ENCODE data around the gene TRAF4.

TRAF4 gene, protein sequence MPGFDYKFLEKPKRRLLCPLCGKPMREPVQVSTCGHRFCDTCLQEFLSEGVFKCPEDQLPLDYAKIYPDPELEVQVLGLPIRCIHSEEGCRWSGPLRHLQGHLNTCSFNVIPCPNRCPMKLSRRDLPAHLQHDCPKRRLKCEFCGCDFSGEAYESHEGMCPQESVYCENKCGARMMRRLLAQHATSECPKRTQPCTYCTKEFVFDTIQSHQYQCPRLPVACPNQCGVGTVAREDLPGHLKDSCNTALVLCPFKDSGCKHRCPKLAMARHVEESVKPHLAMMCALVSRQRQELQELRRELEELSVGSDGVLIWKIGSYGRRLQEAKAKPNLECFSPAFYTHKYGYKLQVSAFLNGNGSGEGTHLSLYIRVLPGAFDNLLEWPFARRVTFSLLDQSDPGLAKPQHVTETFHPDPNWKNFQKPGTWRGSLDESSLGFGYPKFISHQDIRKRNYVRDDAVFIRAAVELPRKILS

DNA sequence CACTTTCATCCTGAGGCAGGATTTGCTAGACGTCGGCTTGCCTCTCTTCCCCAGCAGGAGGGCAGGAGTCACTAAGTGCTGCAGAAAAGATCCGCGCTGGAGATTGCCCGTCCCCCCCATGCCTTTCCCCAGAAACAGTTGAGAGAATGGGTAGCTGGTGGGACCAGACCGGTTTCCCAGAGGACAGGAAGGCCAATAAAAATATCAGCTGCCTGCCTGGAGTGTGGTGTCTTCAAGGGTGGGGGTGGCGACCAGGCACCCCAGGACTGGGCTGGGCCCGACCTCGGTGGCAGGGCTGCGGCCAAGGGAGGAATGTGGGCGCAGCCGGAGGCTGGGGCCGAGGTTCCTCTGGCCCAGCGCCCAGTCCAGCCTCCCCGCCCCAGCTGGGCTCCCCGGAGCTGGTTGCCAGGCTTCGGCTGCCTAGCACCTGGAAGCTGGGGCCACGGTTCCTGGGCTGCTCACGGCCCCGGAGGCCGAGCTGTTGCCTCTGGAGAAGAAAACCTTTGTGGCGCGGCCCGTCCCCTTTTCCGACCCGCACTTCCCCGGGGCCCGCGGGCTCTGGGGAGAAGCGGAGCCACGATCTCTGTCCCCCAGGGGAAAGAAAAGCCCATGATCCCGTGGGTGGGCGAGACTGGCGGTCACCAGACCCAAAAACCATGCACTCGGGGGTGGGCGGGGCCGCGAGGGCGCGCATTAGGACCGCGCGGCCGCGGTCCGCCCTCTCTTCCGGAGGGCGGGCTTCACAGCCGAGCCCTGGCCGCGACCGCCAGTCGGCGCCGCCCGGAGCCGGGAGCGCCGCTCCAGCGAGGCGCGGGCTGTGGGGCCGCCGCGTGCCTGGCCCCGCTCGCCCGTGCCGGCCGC lies at the start of gene TRAF4:
Gene TRAF4 (plus strand): TSS at position 769 of the 861 bp plus-strand sequence. CDS start 102 bp downstream, outside the sequence.
- DNase-seq: peak in 12 of 14 donors; percentile 48 to 86 (median 70)

DNA sequence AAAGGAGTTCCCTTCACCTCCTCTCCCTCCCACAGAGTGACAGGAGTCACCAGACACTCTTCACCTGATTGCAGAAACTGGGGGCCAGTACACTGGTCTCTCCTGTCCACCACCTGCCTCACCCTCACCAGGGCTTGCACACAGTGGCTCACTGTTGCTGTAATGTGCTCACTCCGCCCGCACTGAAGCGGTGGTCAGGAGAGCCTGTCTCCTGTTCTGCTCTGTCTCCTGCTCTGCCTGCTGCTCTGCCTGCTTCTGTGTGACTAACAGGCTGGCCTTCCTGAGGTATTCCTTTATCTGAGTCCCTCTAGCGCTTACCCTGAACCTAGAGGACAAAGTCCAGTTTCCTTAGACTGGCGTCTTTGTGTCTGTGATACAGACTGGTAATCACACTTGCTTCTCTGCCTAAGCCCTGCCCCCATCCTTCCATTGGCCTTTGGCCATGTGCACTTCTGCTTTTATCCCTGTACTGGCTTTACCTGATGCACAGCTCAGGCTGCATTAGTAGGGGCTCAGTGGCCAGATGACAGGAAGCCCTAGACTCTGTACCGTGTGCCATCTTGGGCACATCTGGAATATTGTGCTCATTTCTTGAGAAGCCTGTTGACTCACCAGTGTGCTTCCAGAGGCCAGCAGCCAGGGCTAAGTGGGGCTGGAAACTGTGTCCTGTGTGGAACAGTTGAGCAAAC lies 45.4 kb upstream of the TRAF4 start:
- no peak for DNase-seq

DNA sequence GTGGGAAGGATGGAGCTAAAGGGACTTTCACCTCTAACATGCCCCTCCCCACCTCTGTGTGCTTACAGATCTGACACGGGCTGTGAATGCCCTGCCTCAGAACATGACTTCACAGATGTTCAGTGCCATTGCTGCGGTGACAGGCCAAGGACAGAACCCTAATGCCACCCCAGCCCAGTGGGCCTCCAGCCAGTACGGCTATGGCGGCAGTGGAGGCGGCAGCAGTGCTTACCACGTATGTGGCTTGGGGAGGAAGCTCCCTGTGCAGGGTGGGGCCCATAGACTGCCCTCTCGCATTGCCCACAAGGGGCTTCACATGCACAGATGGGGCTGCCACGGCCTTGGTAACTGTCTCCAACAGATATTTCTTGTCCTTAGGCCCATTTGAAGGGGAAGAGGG lies 43.5 kb upstream of the TRAF4 start:
- DNase-seq: no peak

DNA sequence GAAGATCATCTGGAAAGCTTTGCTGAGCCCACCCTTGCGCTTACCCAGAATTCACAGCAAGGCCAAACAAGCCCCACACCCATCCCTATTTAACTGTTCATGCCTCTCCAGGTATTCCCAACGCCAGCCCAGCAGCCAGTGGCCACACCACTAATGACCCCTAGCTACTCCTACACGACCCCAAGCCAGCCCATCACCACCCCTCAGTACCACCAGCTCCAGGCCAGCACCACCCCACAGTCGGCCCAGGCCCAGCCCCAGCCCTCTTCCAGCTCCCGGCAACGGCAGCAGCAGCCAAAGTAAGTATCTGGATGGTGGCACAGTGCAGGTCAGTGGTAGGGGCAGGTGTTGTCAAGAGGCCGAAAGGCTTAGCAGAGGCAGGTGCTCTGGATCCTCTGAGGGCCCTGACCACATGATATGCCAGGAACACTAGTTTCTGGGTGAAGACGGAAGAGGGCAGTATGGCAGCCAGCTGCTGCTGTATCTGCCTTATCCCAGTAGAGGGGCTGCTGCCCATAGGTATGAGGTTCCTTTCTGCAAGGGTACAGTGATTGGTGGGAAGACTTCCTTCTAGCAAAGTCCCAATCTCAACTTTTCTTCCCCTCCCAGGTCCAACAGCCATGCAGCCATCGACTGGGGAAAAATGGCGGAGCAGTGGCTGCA lies 42.9 kb upstream of the TRAF4 start:
- DNase-seq: no peak

DNA sequence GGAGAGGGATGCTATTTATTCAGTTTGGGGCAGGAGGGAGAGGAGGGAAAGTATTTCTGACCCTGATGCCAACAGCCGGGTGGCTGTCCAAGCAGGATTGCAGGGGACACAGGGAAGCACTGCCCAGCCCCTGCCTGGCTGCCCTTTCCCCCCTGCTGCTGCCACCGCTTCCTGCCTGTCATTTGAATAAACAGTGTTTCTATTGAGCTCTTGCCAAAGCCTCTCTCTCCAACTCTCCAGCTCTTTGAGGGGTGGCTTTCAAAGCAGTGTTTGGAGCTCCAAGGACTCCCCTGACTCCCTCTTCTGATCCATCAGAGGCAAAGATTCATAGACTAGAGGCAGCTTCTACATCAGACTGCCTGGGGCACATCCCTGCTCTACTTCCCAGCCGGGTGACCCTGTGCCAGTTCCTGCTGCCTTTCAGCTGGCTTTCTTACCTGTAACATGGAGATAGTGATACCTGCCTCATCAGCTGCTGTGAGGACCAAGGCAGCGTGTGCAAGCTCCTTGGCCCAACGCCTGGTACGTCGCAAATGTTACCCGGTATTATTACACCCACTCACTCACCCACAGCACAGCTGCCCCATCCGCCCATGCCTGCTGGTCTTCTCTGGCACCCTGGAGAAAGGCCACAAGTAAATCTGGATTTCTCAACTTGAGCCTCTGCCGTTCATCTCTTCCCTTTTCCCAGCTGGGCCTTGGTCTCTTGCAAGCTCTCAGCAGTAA lies 41.6 kb upstream of the TRAF4 start:
- peak in 11 of 14 donors; percentile 32 to 81 (median 54) for DNase-seq

DNA sequence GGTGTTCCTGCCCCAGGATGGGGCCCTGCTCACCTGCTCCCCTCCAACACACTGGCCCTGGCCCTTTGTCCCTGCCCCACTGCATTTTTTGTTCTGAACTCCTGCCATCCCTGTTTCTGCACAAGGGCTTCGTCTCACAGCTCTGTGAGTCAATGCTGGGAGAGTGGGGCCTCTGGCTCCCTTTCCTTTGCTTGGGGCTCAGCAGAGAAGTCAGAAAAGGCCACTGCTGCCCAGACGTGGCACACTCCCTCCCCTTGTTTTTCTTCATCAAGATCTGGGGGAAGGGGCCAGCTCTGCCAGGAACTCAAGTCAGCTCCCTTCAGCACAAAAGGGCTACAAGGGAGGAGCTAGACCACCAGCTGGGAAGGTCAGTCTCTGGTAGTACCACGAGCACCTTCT lies 41.1 kb upstream of the TRAF4 start:
- DNase-seq: peak in 1 of 14 donors; percentile 67

DNA sequence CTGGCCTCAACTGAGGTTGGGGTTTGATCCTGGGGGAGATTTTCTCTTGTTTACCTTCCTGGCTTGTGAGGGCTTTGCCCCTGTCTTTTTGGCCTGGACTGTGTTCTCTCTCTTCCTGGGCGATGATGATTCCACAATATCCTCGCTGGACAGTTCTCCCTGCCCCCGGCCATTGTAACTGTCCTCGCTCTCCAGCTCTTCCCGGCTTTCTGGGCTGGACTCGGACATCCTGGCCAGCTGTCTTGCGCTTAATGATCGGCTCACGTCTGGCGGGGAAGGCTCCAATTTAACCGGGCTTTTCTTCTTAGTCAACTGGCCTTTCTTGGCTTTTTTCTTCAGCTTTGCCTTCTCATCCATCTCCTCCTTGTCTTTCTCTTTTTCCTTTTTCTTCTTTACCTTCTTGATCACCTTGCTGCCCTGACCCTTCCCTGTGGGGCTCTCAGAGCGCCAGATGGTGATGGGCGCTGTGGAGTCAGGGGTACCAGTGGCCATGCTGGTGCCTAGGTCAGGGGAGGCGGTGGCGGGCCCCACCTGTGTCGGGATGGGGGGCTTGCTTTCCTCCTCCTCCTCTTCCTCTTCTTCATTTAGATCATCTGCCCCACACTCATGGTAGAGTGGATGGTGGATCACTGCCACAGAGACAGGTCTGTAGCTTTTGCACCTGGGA lies 40.1 kb upstream of the TRAF4 start:
- peak in 1 of 14 donors; percentile 22 for DNase-seq

DNA sequence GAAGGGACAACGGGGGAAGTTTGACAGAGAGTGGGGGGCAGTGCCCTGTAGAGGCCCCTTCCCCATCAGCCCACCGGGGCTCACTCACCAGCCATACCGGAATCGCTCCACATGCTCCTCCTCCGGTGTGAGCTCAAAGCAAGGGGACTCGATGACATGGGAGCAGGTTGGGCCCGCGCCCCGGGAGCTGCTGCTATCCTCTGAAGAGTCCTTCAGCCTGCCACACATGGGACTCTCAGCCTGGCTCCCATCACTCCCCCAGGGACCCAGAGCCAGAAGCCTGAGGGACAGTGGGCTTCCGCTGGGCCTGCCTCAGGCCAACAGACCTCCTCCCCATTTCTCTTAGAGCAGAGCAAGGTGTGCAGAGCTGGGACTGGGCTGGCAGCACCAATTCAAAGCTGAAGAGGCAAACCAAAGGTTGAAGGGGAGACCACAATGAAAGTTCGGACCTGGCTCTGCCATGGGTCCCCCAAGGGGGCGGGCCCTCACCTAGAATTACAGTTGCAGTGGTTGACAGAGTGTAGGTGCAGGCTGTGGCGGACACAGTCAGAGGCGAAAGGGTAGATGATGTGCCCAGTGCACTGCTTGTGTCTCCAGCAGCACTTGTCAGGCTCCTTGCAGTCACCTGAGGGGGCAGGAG lies 39.5 kb upstream of the TRAF4 start:
- DNase-seq: no peak

DNA sequence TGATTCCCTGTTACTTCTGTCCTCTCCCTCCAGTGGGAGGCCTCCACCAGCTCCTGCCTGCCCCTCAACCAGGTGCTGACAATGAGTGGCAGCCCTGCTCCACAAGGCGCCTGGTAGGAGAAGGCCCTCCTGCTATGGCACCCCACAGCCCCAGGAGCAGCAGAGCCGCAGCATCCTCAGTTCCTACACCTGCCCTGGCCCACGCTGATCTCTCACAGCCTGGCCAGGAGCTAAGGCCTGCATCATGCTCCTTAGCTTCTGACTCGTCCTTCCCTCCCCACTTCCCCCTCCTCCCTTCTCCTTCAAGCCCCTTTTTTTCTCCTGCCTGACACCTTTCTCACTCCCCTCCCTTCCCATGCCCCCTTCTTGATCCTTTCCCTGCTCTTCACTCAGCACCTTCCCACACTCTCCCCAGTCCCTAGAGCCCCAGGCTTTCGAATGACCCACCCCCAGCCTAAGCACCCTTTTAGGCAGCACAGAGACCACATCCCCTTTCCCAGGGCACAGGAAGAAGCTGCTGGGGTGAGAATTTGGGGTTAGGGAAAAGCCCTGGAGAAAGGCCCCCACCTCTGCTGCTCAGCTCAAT lies 38.6 kb upstream of the TRAF4 start:
- DNase-seq: no peak

DNA sequence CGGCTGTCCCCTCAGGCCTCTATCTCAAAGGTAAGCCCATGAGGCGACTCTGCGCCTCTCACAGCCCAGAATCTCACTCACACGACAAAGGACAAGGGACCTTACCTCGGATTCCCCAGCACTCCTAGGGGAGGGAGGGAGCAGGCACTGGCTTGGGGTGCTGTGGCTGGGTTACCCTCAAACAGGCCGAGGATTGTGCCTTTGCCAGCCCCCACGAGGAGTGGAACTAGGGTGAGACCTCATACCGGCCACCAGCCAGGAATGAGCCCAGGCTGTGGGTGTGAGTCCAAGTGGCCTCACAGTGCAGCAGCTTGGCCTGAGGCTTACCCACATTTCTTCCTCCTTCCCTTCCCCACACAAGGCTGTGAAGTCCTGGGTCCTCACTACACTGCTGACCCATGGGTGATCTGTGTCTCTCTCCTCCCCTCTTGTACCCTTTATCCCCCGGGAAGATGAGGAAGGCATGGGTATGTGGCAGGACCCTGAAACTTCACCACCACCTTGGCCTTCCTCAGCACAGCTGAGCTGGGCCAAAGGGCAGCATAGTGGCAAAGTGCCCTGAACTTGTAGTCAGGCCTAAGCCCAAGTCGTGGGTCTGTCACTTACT lies 38.0 kb upstream of the TRAF4 start:
- DNase-seq: no peak

DNA sequence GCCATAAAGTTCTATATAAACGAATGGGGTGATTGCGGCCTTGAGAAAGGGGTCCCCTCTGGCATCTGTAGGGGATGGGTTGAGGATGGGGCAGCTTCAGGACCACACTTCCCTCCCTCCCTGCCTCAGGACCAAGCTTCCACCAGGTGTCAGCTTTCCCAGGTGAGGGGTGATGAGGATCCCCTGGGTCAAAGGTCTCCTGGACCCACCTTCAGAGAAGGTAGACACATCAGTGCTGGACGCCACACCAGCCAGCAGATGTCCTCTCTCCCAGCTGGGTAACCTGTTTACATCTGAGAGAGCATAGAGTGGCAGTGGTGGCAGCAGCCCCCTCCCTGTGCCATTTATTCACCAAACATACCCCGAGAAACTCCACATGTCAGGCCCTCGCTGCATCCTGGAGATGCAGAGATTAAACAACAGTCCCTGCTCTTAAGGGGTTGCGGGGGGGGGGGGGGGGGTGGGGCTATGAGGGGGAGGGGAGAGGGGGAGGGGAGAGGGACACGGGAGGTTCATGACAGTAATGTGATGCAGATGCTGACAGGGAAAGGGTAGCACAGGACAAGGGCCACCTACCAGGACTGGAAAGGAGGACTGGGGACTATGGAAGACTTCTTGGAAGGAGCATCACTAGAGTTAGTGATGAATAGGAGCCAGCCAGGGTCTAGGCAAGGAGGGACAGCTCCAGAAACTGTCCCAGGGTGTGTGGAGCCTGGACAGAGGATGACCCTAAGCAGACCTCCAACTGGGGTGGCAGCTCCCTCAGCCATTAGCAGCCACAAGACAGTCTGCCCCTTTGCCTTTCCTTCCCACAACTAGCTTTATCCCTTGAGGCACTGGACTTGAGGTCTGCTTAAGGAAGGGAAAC lies 37.1 kb upstream of the TRAF4 start:
- DNase-seq: no peak

DNA sequence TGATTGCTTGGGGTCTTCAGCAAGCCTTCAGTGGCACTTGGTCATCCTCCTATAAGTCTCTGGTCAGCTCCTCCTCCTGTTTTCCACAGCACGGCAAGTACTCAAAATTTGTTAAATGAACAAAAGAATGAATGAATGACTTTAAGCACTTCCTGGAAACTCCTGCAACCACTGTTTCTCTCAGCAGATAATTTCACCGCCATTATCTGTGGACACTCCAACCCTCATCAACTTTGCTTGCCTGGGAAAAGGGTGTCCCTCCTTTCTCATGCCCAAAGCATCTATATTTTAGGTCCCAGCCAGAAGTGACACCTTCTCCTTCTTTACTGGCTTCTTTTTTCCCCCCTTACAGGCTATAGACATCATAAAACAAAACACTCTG lies 36.5 kb upstream of the TRAF4 start:
- no peak for DNase-seq

DNA sequence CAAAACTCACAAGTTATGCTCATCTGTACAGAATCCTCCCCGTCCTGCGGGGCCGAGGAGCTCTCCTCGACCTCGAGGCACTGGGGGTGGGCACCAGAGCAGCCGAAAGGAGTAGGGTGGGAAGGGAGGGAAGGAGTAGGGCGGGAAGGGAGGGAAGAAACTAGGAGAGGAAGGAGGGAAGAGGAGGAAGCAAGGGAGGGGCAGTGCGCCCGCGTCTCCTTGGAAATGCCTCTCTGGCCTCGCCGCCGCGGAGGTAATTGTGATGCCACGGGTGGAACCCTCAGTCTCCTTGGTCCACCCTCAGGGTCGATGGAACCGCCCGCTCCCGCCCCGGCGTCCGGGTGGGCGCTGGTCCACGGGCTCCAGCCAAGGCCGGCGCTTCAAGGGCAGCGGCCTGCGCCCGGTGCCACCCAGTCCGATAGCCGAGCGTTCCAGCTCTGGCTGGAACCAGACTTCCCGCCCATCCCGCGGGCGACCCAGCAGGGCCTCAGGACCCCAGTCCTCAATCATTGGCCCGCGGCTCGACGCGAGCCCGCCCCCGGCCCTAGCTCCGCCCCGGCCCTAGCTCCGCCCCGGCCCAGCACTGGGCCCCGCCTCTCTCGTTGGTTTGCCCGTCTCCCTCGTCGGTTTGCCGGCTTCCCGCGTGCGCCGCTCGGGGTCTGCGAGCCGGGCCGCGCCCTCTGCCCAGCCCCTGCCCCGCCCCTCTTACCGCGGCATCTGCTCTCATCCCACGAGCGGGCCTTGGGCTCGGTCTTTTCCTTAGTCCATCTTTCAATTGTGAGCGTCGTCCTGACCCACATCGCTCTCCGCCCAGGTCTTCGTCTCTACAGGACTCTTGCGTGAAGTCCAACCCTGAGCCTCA lies 32.7 kb upstream of the TRAF4 start:
- peak in 13 of 14 donors; percentile 45 to 88 (median 81) for DNase-seq

DNA sequence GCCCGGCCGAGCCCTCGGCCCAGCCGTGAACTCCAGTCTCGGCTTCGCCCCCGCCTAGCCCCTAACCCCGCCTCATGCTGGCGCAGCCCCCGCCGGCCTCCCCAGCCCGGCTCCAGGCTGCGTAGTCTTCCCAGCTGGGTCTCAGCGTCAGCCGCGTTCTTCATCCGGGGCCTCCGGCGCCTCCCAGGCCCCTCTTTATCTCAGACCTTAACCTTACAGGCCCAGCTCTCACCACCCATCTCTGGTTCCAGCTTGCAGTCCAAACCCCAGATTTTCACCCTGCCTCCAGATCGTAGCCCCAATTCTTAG lies 32.1 kb upstream of the TRAF4 start, which contains the start of gene PROCA1:
Gene PROCA1 (minus strand): TSS at position 166 of the 309 bp plus-strand sequence. CDS start 228 bp downstream, outside the sequence.
- DNase-seq: no peak

DNA sequence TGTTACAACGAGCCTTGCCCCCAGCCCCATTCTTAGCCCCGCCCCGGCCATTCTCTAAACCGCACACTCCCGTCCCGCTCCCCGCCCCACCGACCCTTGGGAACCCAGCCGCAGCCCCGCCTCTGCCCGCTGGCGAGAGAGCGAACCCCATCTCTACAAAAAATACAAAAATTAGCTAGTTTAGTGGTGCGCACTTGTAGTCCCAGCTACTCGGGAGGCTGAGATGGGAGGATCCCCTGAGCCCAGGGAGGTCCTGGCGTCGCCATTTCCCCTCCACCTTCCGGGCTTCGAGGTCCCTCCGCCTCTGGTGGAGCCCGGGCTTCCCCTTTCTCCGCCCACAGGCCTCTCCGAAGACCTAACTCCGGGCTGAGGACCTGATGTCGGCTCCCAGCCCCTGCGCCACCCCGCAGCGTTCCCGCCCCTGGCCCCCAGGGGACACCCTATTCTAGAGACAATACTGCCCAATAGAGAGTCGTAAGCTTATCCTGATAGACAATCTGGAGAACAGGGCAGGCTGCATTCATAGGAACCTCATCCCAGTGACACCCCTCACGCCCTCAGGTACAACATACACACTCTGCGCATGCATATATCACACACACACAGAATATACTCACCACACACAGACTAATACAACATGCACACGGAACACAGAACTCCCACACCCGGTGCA lies 31.6 kb upstream of the TRAF4 start:
- DNase-seq: peak in 1 of 14 donors; percentile 33

DNA sequence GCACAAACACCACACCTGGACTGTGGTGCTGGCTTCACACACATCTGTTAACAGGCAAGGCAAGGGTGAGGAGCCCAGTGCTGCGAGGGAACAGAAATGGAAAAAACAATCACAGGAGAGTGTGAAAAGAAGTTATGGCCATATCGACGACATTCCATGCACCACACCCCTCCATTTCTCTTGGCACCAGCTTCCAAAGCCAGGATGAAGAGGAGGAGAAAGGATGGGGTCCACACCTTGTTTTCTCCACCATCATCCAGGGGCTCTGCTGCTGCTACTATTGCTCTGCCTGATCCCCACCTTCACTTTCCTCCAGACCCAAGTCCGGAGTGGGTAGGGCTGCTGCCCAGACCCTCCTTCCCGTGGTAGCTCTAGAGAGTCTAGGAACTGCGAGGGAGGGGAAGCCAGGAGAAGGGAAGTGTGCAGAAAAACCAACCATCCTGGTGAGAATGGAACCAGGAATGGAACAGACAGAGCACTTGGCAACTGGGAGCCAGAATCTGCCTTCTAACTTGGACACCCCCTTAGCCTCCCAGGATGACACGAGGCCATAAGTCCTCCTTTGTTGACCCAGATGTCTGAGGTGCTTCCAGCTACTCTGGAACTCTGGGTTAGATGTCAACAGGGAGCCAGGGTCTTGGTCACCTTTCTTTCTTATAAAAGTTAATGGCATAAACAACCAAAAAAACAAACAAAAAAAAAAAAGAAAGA lies 31.0 kb upstream of the TRAF4 start:
- no peak for DNase-seq
